Stimulated activated CD4-positive, alpha-beta T cell treated with anti-CD3 and anti-CD28 coated beads, TNF-alpha, amount 100 ng/mL, for 4 hours (primary cell): ENCODE results near the gene RABGGTA.
A peak's percentile ranks its signal among the peaks of the same experiment; 100 is the strongest.

Experiments
- DNase-seq, 3 experiments: peaks; one replicate each; pipeline ENCODE4 v3.0.0-alpha.2; 2020; ENCODE audit warnings: low read depth in 3 of 3

RABGGTA gene

DNA sequence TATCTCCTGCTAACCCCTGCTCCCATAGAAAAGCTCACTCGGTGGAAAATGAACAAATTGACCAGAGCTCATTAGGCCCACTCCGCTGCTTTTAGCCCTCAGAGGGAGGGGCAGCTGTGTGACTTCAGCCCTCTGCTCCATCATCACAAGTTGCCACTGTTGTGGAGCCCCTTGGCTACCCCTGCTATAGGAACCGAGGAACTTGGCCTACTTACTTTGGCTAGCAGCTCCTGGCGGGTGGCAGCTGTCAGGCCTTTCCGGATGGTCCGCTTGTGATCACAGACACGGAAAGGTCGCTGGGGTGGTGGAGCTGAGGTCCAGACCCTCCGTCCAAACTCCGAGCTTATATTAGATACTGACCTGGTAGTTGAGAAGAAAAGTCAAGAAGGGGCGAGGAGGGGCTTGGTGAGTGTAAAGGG, 35.8 kb upstream of the RABGGTA start:
- DNase-seq, result no peak

DNA sequence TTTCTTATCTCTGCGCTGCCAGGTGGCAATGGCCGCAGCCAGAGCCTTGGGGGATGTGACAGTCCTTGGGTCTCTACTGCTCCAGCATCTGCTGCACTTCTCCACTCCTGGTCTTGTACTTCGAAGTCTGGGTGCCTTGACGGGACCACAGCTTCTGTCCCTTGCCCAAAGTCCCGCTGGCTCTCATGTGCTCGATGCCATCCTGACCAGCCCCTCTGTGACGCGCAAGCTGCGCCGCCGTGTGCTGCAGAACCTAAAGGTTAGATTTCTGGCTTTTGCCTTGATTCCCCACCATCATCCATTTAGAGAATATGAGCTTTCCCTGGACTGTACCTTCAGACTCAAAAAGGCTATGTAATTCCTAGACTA, 32.6 kb upstream of the RABGGTA start:
- DNase-seq, result no peak

DNA sequence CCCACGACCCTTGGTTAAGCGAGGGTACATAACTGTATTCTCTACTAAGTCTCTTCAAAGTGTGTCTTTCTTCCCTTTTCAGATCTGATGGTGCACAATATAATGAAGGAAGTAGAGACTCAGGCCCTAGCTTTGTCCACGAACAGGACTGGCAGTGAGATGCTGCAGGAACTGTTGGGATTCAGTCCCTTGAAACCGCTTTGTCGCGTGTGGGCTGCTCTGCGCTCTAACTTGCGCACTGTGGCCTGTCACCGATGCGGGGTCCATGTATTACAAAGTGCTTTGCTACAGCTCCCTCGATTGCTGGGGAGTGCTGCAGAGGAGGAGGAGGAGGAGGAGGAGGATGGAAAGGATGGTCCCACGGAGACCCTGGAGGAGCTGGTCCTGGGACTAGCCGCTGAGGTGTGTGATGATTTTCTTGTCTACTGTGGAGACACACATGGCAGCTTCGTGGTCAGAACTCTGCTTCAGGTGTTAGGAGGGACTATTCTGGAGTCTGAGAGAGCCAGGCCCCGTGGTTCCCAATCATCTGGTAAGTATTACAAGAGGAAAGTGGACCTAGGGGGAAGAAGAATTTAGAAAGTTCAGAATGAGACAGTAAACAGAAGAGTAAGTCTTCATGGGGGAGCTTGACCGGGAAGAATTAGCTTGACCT, 29.1 kb upstream of the RABGGTA start:
- no peak for DNase-seq

DNA sequence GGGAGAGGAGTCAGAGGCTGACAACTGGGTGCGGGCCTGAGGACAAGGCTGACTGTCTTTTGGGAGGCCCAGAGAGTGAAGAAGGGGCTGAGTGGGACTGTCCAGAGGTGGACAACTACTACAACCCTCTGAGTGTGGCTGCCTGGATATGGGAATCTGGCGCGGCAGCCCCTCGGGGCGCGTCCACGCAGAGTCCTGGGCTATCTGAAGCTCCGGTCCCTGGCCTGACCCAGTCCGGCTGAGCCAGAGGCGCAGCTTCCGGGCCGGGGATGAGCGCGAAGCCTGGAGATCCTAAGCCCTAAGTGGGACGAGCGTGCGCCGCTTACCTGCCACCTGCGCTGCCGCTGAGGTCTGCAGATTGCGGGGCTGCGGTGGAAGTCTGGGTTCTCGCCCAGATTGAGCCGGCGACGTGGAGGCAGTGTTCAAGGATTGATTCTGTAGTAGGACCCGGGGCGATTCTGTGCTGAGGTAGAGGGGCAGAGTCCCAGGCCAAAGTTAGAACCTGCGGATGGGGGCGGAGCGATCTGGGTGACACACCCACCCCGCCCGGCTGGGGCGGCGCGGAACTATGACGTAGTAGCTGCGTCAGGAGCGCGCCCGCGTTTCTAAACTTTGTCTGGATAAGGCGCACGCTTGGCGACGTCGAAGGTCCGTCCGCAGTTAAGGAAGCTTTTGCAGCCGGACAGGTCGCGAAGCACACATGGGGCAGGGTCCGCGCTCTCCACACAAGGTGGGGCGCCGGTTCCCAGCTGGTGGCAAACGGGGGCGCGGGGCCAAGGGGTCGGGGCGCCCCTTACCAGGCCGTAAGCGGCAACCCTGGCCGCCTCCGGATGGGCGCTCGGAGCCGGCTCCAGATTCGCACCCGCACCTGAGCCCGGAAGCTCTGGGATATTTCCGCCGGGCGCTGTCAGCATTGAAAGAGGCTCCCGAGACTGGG, 28.1 kb upstream of the RABGGTA start, which contains the start of the genes DHRS1 and NOP9:
DHRS1 (minus strand) TSS at position 526 of the 937 bp plus-strand sequence. CDS start 674 bp downstream, outside the sequence.
NOP9 (plus strand) TSS at position 596 of the 937 bp plus-strand sequence; CDS start at position 701, 105 bp downstream.
- DNase-seq, result peak; percentile 85 to 92 (median 86)

DNA sequence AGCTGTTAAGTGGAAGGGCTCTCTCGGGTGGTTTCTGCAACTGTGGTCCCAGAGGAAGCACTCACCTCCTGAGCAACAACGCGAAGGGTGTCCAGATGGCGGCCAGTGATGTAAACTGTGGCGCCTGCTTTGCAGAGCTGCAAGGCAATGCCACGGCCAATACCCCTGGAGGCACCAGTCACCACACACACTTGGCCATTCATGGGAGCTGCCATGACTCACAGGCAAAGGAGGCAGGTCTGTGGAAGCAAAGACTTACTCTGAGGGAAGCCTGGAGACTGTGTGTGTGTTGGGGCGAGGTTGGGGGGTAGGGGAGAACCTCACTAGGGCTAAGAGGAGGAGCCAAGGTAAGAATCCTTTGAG, 27.5 kb upstream of the RABGGTA start:
- DNase-seq, result no peak

DNA sequence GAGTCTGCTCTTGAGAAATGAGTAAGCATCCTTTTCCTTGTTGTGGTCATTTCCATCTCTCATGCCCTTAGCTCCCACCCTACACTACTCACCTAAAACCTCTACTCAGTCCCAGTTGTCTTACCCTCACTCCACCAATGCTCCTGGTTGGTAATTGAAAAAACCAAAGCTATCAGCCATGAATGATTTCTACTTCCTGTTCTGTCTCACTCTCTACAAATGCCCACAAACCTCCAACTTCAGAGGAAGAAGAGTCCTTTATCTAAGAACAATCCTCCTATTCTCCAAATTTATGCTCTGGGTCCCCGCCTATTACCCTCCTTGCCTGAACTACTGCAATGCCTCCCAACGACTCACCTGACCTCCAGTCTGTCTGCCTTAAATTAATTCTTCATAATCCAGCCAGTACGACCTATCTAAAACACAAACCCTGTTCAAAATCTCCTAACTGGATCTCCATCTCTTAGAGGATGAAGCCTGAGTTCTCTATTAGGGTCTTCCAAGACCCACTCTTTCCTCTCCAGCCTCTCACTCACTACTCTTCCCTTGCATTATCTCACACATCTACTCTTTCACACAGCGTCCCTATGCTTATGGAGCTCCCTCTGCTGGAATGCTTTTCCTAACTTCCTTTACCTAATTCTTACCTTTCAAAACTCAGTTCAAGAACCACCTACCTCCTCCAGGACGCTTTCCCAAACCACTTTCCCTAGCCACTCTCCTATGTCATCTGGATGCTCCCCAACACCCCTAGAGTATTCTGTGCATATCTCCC, 26.0 kb upstream of the RABGGTA start:
- DNase-seq, result no peak

DNA sequence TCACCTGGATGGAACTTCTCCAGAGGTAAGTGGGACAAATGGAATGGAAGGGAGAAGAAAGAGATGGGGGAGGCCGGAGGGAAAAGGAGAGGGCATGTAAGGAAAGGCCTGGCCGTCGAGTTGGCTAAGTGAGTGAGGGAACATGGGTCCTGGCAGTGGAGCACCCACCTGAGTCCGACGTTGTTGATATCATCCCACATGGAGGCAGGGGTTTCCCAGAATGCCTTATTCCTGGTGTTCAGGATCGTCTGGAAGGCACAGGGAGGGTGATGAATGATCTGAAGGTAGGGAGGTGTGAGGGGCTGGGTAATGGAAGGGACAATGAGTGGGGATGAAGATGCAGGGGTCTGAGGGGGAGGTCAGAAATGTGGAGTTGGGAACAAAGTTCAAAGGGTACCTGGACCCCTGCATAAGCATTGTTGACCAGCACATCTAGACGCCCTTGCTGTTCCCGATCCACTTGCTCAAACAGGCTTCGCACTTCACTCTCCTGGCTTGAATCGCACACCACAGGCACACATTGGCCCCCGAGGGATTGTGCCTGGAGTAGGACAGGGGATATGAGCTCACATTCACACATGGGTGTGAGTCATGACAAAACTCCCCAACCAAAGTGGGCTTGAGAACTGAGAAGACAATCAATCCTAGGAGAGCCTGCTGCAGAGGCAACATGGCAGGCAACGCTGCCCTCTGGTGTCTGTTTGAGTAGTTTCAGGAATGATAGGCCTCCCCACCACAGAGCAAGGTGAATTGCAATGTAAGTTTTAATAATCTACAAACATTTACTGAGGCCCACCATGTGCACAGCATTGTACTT, 25.2 kb upstream of the RABGGTA start:
- peak; percentile 47 to 59 (median 56) for DNase-seq

DNA sequence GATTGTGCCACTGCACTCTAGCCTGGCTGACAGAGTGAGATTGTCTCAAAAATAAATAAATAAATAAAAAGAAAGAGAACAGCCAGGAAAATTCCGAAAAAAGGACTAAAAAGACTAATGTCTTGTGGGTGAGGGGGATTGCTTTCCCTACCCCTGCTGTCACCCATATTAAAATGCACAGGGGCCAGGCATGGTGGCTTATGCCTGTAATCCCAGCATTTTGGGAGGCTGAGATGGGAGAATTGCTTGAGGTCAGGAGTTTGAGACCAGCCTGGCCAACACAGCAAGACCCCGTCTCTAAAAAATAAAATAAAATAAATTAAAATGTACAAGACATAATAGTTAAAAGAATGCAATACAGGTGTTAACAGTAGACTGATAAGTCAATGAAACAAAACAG, 22.1 kb upstream of the RABGGTA start:
- DNase-seq, result no peak

DNA sequence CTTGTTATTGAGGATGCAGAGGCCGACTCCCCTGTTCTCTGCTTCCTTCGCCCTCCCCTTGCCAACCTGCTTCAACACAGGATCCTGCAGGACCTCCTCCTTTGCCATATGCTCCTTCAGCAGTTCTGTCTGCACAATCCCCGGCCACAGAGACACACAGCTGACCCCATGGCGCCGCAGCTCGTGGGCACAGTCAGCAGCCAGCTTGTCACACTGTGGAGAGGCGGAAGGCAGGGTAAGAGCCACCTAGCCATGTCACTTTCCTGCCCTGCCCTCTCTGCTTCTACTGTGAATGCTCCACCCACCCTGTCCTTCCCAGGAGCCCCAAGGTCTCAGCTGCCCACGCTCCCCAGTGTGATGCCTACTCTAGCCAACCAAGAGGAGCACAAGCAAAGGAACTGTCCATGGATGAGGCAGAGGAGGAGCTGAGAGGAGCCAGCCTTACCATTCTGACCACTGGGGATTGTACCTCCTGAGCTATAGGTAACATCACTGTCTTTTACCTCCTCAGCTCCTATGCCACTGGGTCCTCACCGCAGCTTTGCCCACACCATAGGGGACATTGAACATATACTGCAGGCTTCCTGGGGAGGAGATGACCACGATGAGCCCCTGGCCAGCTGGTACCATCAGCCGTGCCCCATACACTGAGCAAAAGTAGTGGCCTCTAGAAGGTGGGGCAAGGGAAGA, 20.9 kb upstream of the RABGGTA start:
- no peak for DNase-seq

DNA sequence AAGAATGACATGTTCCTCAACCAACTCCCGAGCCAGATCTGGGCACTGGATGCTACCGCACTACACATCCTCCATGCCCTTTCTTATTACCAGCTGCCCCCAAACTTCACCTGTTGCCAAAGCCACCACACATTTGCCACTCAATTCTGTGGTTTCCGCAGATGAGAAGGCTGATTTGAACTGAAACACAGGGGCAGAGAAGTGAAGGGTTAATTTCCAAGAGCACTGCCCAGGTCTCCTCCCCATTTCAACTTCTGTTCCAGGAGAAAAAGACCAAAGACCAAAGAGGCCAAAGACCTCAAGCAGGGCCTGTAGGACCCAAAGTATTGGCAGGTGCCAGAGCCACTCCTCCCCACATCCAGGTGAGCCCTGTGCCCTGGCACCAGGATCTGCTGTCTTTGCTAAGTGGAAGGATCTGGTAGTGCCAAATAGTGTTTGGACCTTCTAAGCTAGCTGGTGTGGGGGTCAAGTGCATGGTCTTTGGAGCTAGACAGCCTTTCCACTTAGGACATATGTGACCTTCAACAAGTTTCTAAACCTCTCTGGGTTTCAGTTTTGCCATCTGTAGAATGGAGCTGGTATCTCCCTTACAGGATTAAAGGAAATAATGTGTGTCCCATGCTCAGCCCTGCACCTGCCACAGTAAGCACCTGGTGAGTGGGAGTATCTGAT, 20.2 kb upstream of the RABGGTA start:
- no peak for DNase-seq

DNA sequence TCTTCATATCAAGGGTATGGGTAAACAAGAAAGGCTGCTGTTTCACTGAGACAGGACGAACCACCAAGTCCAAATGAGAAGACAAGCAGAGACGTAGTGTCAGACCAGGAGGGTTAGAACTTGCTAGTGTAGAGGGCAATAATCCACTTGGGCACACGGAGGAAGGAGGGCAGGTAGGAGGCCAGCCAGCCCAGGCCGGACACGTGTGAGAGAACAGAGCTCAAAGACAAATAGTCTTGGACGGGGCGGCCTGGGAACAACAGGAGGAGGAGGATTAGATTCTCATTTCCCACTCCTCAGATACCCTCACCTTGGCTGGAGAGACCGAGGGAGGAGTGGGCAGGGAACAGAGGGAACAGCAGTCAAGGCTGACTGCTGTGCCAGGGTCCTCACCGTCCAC, 19.3 kb upstream of the RABGGTA start:
- DNase-seq, result no peak

DNA sequence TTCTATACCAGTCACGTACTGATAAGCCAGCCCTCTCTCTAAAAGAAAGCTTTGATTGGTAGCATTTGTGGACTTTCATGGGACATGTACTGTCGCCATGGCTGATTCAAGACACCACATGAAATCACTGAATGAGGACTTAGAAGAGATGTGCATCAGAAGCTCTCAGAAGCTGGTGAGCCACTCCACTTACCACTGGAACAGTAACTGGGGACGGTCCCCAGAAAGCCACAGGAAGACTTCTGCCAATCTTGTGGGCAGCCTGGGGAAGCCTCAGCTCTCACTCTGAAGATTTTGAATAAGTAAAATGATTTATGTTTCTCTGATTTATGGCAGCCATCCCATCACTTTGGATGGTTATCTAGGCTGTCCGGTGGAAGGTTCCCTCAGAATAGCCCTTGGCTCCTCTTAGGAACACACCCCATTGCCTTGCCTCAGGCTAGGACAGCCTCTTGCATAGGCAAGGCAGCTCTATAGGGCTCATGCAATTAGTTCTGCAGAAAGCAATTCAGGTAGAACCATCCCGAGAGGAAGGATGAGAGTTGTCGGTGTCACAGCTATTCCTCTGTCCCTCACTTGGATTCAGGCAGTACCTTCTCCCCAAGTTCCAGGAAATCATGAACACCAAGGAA, 18.4 kb upstream of the RABGGTA start:
- DNase-seq, result no peak

DNA sequence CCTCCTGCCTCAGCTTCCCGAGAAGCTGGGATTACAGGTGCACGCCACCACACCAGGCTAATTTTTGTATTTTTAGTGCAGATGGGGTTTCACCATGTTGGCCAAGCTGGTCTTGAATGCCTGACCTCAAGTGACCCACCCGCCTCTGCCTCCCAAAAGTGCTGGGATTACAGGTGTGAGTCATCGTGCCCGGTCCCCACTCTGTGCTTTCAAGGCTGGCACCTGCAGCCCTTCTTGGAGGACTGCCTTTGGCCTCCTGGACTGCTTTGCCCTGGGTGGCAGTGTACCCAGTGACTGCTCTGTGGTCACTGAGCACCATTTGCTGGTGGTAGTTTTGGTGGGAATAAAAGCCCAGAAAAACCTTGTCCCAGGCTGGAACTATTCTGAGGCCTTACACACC, 15.6 kb upstream of the RABGGTA start:
- DNase-seq, result no peak

DNA sequence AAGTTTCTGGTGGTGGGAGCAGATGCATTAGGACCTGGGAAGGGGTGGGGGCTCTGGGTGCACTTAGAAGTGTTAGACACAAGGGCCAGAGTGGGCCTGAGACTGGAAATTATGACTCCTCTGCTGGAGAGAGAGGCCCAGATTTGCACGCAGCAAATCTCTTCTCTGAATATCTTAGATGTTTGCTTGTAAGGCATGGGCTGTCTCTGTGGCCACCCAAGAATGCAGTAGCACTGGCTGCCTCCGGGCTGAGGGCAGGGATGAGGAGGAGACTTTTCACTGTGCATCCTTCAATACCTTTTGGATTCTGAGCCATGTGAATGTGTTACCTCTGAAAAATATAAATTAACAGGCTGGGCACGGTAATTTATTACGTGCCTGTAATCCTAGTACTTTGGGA, 14.0 kb upstream of the RABGGTA start:
- no peak for DNase-seq

DNA sequence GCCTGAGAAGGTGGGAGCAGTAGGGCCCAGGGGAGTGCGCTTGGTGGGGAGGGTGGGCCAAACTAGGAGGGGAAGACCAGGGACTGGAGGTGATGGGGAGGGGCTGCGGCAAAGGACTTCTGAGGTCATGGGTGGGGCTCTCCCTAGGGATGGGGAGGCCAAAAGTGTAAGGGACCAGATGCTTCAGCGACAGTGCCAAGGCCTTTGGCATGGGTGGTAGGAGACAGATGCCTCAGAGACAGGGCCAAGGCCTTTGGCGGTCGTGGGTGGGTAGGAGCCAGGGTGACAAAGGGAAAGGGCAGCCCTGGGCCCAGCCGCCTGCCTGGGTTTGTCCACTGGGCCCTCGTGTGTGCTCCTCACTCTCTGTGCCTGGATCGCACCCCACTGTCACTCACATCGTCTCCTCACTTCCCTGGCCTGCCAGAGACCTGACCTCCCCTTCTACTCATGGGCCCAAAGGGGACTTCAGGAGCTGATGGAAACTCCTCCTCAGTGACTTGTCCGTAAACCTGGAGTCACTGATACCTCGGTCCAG, 13.2 kb upstream of the RABGGTA start:
- DNase-seq, result no peak

DNA sequence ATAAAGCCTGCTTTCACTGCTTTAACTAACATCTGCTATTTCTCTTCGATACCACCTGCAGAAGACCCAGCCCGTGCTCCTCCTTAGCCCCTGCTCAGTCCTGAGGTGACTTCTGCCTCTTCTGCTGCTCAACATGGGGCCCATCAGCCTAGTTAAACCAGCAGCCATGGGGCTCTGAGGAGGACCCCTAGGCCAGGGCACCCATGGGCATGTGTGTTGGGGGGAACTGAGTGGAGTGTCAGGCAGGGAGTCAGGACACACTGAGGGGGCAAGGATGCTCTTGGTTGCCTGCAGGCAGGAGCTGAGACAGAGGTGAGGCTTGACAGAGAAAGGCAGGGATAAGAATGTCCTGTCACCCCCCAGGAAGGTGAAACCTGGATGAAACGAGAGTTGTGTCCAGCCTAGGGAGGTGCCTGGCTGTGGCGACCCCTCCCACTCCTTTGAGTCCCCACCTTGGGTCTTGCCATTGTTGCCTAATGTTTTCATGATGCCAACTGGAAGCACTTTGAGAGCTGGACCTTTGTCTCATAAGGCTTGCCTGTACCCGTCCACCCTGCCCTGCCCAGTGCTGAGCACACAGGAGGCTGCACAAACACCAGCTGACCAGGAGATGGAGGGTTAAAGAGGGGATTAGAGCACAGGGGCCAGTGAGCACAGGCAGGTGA, 12.5 kb upstream of the RABGGTA start:
- no peak for DNase-seq

DNA sequence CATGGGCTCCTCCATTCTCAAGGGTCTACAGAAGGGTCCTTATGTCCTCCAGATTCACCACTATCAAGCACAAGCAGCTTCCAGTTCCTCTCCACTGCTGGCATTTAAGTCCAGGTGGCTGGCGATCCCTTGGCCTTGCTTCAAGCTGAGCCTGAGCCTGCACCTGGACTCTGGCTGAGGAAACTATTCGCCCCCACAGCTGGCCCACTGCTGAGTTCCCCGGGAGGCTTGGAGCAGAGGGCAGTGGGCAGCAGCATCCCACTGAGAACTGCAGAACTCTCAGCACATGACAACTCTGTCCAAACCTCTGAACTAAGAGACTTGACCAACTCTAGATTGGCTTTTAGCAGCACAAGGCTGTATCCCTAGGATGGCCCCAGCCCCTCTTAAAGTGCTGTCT, 11.3 kb upstream of the RABGGTA start:
- DNase-seq, result no peak

DNA sequence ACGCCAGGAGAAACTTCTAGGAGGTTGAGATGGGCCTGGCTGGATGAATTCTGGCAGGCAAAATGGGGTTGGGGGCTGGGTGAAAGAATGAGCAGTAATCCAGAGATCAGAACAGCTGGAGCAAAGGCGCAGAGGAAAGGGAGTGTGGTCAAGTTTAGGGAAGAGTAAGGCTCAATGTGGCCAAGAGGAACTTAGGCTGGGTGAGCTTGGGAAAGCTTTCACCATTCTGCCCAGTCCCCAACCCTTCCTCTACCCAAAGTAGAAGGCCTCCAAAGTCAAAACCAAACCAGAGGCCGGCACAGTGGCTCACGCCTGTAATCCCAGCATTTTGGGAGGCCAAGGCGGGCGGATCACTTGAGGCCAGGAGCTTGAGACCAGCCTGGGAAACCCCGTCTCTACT, 10.2 kb upstream of the RABGGTA start:
- DNase-seq, result no peak
